Left renal pelvis (tissue), 4 donors: ENCODE results near the gene RNU1-4. TPM values are rescaled to one million over a fixed set of nuclear protein-coding genes. Genes with fewer than 3 reads are reported as not detected.
"Not testable (repeated sequence)": the region's sequence is repeated elsewhere in the genome, so short reads cannot be mapped to it uniquely, and the experiment has no call there.

ENCODE experiments used
- DNase-seq, 4 donors: peaks; one replicate each; pipeline ENCODE4 v3.0.0-alpha.2; 2013; ENCODE audit warnings: low read depth in 4 of 4, low spot score in 3 of 4
- polyA plus RNA-seq, 4 donors: library from polyadenylated mRNA; unstranded; fragments of 120-200 nt; gene quantifications; one replicate each; pipeline ENCODE4 v1.2.1, GENCODE V29; 2013; ENCODE audit not compliant: insufficient read length in 4 of 4

RNU1-4 gene
- polyA plus RNA-seq, 4 donors, result not detected

DNA sequence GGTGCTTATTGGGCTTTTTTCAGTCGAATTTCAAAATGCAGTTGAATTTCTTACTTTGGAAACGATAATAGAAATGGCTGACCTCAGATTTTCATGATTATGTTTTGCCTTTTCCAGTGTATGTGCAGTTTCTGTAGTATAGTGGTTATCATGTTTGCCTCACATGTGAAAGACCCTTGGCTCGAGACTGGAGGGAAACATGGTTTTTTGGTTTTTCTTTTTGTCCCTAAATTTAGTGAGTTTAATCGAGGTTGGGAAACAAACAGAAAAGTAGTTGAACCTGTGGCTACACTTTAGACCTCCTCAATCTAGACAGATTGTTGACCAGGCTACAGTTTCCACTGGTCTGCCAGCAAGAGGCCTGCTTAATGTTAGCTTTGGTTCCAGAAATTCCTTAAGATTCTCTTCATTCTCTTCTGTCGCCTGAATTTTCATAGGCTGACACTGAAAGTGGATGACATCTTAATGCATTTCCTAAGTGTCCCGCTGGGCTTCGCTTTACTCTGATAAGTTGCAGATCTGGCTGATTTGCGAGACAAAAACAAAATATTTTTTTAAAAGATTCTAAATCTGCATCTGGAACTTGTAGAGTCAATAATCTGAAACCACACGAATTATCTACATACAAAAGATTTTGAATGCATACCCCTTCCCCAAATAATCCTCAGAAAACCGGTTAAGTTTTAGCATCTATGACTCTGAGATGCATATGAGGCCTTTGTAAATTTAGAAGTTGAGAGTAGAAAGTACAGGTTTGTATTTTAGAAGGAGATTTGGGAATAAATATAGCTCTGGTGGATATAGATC, 14.7 kb upstream of the RNU1-4 start:
- not testable (repeated sequence) for DNase-seq

DNA sequence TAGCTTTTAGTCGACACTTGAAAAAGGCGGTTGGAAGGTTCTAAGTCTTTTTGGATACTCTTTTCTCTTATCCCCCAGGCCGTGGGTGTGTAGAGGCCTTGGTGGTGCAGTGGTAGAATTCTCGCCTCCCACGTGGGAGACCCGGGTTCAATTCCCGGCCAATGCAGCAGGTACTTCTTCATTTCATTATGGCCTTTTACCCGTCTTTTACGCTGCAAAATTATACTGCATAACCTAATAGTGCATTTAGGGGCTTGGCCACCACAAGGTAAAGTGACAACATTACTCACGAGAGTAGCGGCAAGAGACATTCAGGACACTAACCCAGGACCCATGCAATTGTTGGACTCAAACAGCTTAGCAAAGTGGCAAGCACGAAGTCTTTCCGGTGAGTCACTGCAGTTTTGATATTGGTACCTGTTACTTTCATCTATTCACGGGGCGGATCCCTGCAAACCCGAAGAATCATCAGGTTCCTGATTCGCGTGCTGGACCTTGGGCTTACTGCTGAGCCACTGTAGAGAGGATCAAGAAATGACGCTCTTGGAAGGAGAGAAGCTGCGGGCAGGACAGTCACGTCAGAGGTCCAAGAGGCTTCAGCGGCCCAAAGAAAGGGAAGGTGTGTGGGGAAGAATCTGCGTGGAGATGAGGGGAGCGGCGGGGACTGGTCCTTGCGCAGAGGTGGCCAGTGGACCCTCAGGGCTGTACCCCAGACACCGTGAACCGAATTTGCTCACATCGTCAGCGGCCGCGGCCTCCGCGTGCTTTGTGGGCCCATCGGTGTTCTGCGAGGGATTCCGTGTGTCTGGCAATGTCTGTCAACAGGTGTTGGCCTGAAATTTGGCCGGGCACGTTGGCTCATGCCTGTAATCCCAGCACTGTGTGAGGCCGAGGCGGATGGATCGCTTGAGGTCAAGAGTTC, 12.9 kb upstream of the RNU1-4 start:
- no peak for DNase-seq

DNA sequence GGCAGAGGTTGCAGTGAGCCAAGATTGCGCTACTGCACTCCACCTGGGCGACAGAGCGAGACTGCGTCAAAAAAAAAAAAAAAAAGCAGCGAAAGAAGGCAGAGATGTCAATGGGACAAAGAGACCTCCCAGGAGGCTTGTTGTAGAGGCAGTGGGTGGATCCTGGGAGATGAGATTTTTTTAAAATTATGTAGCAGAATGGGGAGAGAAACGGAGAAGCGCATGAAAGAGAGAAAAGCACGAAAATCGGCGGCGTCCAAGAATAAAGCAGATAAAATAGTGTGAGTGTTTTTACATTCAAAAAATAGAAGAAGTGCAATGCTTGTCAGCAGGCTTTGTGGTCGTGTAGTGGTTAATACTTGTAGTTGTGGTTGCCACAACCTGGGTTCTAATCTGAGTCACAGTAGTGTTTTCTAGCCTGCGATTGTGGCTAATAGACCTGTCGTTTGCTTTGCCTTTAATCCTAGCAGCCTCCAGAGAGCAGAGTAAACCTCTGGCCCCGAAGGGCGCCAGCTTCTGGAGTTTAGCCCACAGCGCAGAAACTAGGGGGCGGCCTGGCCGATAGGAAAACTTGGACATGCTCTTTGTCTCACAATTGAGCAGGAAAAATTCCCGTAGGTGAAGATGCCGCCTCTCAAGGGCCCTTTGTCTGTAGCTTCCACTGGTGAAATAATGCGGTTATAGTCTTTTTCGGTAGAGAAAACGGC, 11.9 kb upstream of the RNU1-4 start:
- not testable (repeated sequence) for DNase-seq

GRCh38 chr1:16732254-16732896, 7.9 kb upstream of the RNU1-4 start:
- not testable (repeated sequence) for DNase-seq

DNA sequence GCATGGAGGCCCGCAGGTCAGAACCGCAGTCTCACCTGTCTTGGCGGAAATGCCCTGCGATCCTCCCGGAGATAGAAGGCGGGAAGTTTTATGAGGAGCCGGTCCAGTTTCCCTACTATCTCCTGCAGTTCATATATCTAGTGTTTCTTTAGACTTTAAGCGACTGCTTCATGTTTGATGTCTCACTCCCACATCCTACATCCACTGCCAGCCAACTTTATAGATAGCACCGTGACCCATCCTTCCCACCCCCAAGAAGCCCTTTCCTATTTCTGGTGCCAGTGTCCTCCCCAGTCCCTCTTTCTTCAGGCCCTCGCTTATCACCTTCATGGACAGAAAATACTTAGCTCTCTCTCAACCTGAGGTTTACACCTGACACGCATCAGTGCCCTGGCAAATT, 914 bp downstream of the RNU1-4 start:
- not testable (repeated sequence) for DNase-seq

DNA sequence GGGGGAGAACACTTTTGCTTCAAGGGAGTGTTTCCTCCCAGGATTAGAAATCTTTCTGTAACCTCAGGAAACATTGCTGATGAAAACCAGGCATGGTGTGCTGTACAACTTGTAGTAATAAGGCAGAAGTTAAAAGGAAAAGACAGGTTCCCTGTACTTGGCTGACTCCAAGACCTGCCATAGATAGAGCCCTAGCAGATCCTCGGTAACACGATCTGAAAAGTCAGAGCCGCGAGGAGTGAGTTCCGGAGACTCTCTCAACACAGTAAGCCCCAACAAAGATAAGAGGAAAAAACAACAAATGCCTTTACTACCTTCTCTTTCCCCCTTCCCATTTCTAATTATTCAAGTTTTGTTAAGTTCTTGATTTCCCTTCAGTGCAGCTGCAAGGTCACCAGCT, 7.3 kb downstream of the RNU1-4 start:
- DNase-seq, result not testable (repeated sequence)

DNA sequence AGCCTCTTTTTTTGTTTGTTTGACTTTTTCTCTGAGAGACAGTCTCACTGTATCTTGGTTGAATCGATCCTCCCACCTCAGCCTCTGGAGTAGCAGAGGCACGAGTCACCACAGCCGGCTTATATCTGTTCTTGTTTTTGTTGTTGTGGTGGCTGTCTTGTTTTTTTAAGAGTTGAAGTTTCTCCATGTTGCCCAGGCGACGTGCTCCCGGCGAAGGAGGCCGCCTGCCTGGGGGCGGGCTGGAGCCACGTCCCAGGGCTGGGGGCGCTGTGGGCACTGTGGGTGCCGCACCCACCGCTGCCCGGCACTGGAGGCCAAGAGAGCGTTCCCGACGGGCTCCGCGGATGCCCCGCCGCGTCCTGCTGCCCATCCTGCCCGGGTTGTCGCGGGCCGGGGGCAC, 8.4 kb downstream of the RNU1-4 start:
- not testable (repeated sequence) for DNase-seq

- not testable (repeated sequence) for DNase-seq
Observed at GRCh38 chr1:16749910-16750888, 9.9 kb downstream of the RNU1-4 start.

DNA sequence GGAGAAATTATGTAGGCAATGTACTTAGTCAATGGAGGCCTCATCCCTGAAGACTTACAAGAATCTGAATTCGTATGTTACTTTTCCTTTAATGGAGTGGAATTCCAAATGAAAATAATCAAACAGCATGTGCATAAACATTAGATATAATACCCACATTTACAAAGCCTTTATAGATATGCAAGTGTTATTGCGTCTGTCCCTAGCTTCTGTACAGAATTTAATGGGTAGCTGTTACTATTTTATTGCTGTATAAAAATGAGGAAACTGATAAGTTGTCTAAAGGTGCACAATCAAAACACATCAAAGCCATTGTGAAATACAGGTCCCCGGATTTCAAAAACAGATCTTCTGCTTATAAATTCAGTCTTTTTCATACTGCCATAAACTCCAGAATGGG, 12.5 kb downstream of the RNU1-4 start:
- not testable (repeated sequence) for DNase-seq

DNA sequence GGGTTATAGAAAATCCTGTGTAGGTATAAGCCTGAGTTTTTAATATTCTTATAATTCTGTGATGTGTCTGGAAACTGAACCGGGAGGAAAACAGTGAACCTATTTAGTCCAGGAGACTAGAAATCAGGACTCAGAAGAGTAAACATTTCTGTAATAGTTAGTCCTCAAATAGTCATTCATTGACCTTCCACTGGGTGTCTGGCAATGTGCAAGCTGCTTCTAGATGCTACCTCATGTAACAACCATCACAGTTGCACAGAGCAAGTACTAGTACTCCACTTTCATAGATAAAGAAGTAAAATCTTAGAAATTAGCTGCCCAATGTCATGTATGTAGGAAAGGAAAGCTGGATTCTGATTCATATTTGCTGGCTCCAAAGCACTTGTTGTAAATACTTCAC, 15.1 kb downstream of the RNU1-4 start:
- DNase-seq, result not testable (repeated sequence)

DNA sequence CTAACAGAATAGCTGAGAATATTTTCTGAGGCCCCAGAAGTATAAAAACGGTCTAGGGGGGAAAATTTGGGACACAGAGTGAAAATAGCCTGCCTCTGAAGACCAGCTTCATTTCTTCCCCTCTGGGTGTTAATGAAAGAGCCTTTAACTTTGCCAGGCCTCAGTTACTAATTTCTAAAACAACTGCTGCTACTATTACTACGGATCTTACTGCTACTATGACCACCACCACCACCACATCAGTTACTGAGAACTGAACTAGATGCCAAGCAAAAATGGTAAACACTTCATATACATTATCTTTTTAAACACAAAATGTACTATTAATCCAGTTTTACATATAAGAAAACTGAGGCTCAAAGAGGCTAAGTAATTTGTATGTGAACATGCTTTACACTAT, 15.6 kb downstream of the RNU1-4 start:
- not testable (repeated sequence) for DNase-seq

- DNase-seq, result not testable (repeated sequence)
Observed at GRCh38 chr1:16757574-16757973, 17.3 kb downstream of the RNU1-4 start.

- DNase-seq, result not testable (repeated sequence)
Observed at GRCh38 chr1:16758060-16758459, 17.7 kb downstream of the RNU1-4 start.

GRCh38 chr1:16759041-16759493, 18.8 kb downstream of the RNU1-4 start:
- not testable (repeated sequence) for DNase-seq

- DNase-seq, result not testable (repeated sequence)
Observed at GRCh38 chr1:16759650-16760455, 19.5 kb downstream of the RNU1-4 start.

GRCh38 chr1:16760456-16760765, 20.1 kb downstream of the RNU1-4 start:
- not testable (repeated sequence) for DNase-seq

GRCh38 chr1:16760801-16761200, 20.5 kb downstream of the RNU1-4 start:
- DNase-seq, result not testable (repeated sequence)

DNA sequence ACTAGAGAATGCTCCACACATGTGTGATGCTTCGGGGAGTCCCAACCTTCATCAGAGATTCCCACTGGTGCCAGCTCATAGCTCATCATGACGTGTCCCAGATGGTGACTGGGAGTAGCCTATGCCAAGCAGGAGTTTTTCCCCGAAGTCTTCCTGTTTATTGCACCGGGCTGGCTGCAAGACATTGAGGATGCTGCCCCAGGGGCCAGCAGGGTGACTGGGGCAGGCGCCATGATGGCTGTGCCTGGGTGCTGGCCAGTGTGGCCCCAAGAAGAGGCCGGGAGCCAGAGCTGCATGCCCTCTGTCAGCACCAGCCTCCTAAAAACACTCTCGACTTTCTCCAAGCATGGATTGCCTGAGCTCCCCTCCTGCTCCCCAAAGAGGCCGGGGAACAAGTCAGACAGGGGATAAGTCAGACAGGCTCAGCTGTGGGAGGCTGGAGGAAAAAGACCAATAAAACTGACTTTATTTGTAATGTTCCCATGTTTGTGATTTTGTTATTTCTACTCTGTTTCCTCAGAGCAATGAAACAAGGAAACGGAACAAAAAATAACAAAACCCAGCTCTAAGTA, 24.0 kb downstream of the RNU1-4 start:
- peak in 3 of 4 donors; percentile 14 to 65 (median 18) for DNase-seq
